Sigmoid colon (tissue), 7 donors: ENCODE data around the gene CHTF18. TPM values are rescaled to one million over a fixed set of nuclear protein-coding genes. Genes with fewer than 3 reads are reported as not detected.

Source experiments
- DNase-seq: peaks from one replicate; pipeline ENCODE4 v3.0.0-alpha.2; 2019
- H3K27ac ChIP-seq, 4 donors: fragments of 200-600 bp; sonication (generic); one replicate each; pipeline ENCODE4 v1.5.1; 2016 to 2019; ENCODE audit warnings: mild to moderate bottlenecking in 1 of 4
- H3K27me3 ChIP-seq, 3 donors: fragments of 200-600 bp; sonication (generic); one replicate each; pipeline ENCODE4 v1.5.1; 2019; ENCODE audit warnings: mild to moderate bottlenecking in 1 of 3
- H3K36me3 ChIP-seq, 4 donors: fragments of 200-600 bp; sonication (generic); one replicate each; pipeline ENCODE4 v1.5.1; 2016 to 2019
- H3K4me1 ChIP-seq, 4 donors: fragments of 200-600 bp; sonication (generic); one replicate each; pipeline ENCODE4 v1.5.1; 2017 to 2019
- H3K4me3 ChIP-seq, 4 donors: fragments of 200-600 bp; sonication (generic); one replicate each; pipeline ENCODE4 v1.5.1; 2017 to 2019; ENCODE audit warnings: mild to moderate bottlenecking in 2 of 4, moderate library complexity in 1 of 4
- H3K9me3 ChIP-seq, 4 donors: fragments of 200-600 bp in 3 of 4; sonication (generic) in 3 of 4; one replicate each; pipeline versions ENCODE4 v1.5.1 to v1.6.1; 2013 to 2019
- CTCF ChIP-seq, 4 experiments: fragments of 450-650 bp in 3 of 4; fragments of 200-600 bp in 1 of 4; IDR thresholded peaks; one replicate each; pipeline ENCODE4 v1.5.1; 2016 to 2019; ENCODE audit warnings: antibody characterized with exemption in 4 of 4, mild to moderate bottlenecking in 3 of 4, moderate library complexity in 2 of 4
- EP300 ChIP-seq, 4 donors: sonication (generic); formaldehyde crosslinking; IDR thresholded peaks; one replicate each; pipeline ENCODE4 v1.6.1; 2017; ENCODE audit warnings: antibody characterized with exemption in 4 of 4
- POLR2A ChIP-seq, 2 donors: fragments of 450-650 bp; IDR thresholded peaks; one replicate each; pipeline ENCODE4 v1.6.1; 2016; ENCODE audit warnings: antibody characterized with exemption in 2 of 2, mild to moderate bottlenecking in 2 of 2, moderate library complexity in 2 of 2
- POLR2AphosphoS5 ChIP-seq, 4 donors: sonication (generic); formaldehyde crosslinking; IDR thresholded peaks; one replicate each; pipeline ENCODE4 v1.6.1; 2017; ENCODE audit warnings: antibody characterized with exemption in 4 of 4
- WGBS, 2 donors: extraction: QIAGEN DNeasy Blood & Tissue Kit; methylation state at CpG; one replicate each; pipeline ENCODE4 v1.1.7; 2013; 5-methylcytosine and 5-hydroxymethylcytosine counted together
- intact Hi-C: fragments of 100-400 bp; cut with DNase I; formaldehyde crosslinking; loops from one replicate; pipeline ENCODE4 v1.15.1; 2023
- polyA plus RNA-seq, 3 donors: library from polyadenylated mRNA; stranded (reverse); fragments of 200-250 nt; gene quantifications; one replicate each; pipeline ENCODE4 v1.2.3, GENCODE V29; 2013
- total RNA-seq, 4 donors: library from RNA; depleted of rRNA; stranded (reverse); fragments of >200 nt; gene quantifications; one replicate each; pipeline ENCODE4 v1.1.0, GENCODE V29; 2016
- donor health status: healthy with polysubstance abuse.
- donor health status: Bipolar disorder and iron deficiency.
- donor health status: healthy.

CHTF18 gene
- total and polyA plus RNA-seq, 7 donors, result 1.8 to 29.2 (median 5.0) TPM

GRCh38 chr16:747978-748746, 40.3 kb upstream of the CHTF18 start:
- H3K27ac ChIP-seq, result no peak overlapping the region
- DNase-seq, result no peak
- intact Hi-C loops, result no loop called here
- WGBS, 2 donors, result 58 to 82% methylated on average over 39 of the region's 39 CpGs
- H3K4me3 ChIP-seq, result no peak overlapping the region
- no peaks in the 10 kb centered on the region for H3K9me3 ChIP-seq
- TF ChIP-seq EP300 (IDR thresholded peaks at IDR 0.05) (no peak), POLR2AphosphoS5 (IDR thresholded peaks at IDR 0.05) (no peak), POLR2A (IDR thresholded peaks at IDR 0.05) (no peak), CTCF (IDR thresholded peaks at IDR 0.05) (no peak)
- H3K27me3 ChIP-seq, result peaks cover 0 to 11% (median 8%) of the 10 kb centered on the region in 3 donors
- H3K4me1 ChIP-seq, result no peaks in the 10 kb centered on the region
- no peaks in the 10 kb centered on the region for H3K36me3 ChIP-seq

GRCh38 chr16:749010-749409, 39.4 kb upstream of the CHTF18 start:
- intact Hi-C loops, result no loop called here
- no peak for DNase-seq
- Histone ChIP-seq H3K27ac (no peak overlapping the region), H3K36me3 (no peaks in the 10 kb centered on the region), H3K27me3 (peaks cover 0 to 14% (median 11%) of the 10 kb centered on the region in 3 donors), H3K4me1 (no peaks in the 10 kb centered on the region), H3K4me3 (no peak overlapping the region), H3K9me3 (no peaks in the 10 kb centered on the region)
- TF ChIP-seq POLR2AphosphoS5 (IDR thresholded peaks at IDR 0.05) (no peak), EP300 (IDR thresholded peaks at IDR 0.05) (no peak), CTCF (IDR thresholded peaks at IDR 0.05) (no peak), POLR2A (IDR thresholded peaks at IDR 0.05) (no peak)
- 83 to 93% methylated on average over 6 of the region's 6 CpGs for WGBS, 2 donors

- intact Hi-C loops, result no loop called here
- Histone ChIP-seq H3K27ac (no peak overlapping the region), H3K4me3 (no peak overlapping the region), H3K4me1 (no peaks in the 10 kb centered on the region), H3K27me3 (peaks cover 0 to 11% (median 11%) of the 10 kb centered on the region in 3 donors), H3K36me3 (no peaks in the 10 kb centered on the region), H3K9me3 (no peaks in the 10 kb centered on the region)
- no peak for DNase-seq
- TF ChIP-seq POLR2AphosphoS5 (IDR thresholded peaks at IDR 0.05) (no peak), CTCF (IDR thresholded peaks at IDR 0.05) (no peak)
- WGBS, 2 donors, result 69 to 73% methylated on average over 9 of the region's 9 CpGs
These were observed 37.9 kb upstream of the CHTF18 start for GRCh38 chr16:750485-750884.

- intact Hi-C loops, result no loop called here
- Histone ChIP-seq H3K27ac (no peak overlapping the region), H3K27me3 (peaks cover 0 to 11% (median 10%) of the 10 kb centered on the region in 3 donors), H3K9me3 (peaks cover 0 to 1% (median 0%) of the 10 kb centered on the region in 4 donors), H3K36me3 (no peaks in the 10 kb centered on the region), H3K4me3 (no peak overlapping the region), H3K4me1 (no peaks in the 10 kb centered on the region)
- 55 to 70% methylated on average over 39 of the region's 39 CpGs for WGBS, 2 donors
- DNase-seq, result no peak
- TF ChIP-seq POLR2A (IDR thresholded peaks at IDR 0.05) (no peak), POLR2AphosphoS5 (IDR thresholded peaks at IDR 0.05) (no peak), CTCF (IDR thresholded peaks at IDR 0.05) (no peak), EP300 (IDR thresholded peaks at IDR 0.05) (no peak)
These were observed 37.0 kb upstream of the CHTF18 start for GRCh38 chr16:751152-752006.
